ENCODE measurements around the gene DONSON.

DNA sequence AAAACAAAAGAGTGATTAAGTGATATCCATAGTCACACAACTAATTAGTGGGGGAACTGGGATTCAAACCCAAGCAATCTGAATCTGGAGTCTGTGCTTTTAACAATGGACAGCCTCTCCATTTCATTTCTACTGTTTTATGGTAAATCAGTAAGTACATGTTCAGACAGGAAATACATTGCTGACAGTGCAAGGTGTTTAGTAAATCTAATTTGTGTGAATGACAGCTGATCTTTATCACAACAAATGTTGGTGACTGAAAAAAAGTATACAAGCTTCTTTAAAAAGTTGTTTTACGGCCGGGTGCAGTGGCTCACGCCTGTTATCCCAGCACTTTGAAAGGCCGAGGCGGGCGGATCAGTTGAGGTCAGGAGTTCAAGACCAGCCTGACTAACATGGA, 20.6 kb downstream of the DONSON start:
- TF ChIP-seq EP300 (IDR thresholded peaks at IDR 0.05) (no peak), POLR2A (IDR thresholded peaks at IDR 0.05) (no peak), POLR2AphosphoS5 (IDR thresholded peaks at IDR 0.05) (no peak)
- TF ChIP-seq, protein P1, sequence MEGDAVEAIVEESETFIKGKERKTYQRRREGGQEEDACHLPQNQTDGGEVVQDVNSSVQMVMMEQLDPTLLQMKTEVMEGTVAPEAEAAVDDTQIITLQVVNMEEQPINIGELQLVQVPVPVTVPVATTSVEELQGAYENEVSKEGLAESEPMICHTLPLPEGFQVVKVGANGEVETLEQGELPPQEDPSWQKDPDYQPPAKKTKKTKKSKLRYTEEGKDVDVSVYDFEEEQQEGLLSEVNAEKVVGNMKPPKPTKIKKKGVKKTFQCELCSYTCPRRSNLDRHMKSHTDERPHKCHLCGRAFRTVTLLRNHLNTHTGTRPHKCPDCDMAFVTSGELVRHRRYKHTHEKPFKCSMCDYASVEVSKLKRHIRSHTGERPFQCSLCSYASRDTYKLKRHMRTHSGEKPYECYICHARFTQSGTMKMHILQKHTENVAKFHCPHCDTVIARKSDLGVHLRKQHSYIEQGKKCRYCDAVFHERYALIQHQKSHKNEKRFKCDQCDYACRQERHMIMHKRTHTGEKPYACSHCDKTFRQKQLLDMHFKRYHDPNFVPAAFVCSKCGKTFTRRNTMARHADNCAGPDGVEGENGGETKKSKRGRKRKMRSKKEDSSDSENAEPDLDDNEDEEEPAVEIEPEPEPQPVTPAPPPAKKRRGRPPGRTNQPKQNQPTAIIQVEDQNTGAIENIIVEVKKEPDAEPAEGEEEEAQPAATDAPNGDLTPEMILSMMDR (IDR thresholded peaks at IDR 0.05), result no peak

All from suprapubic skin (tissue), 4 donors.